Measurements from ENCODE around the gene DDX51. TPM values are rescaled to one million over a fixed set of nuclear protein-coding genes. Genes with fewer than 3 reads are reported as not detected.

Gene DDX51
- total RNA-seq, 2 experiments from 2014 or later, result 58.0 to 59.3 TPM

DNA sequence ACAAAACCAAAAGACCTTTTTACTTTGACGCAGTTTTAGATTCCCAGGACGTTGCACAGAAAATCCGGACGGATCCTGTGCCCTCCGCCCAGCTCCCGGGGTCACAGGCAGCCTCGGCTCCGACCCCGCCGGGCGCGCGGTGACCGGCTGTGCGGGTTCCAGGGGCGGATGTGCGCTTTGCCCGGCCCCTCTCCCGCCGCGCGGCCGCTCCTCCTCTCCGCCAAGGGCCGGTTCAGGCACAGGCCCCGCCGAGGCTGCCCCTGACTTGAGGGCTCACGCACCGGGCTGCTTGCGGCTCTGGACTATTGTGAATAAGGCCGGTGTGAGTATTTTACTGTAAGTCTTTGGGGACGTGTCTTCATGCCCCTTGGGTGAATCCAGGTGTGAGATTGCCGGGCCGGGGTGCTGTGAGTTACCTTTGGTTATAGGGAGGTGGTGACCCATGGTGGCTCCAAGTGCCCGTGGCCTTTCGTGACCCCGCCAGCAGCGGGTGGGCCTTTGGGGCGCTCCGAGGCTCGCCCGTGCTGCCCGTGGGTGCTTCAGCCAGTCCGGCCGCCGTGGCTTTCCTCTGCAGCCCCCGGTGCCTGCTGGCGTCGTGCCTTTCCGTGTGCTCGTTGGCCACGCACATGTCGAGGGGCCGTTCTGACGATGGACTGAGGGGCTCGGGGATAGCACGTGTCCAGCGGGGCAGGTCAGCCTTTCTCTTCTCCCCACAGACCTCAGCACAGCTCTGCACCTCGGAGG, 46.1 kb upstream of the DDX51 start:
- CTCF ChIA-PET, result interaction anchor here (1.4 kb wide), 1 partner anchor 36 kb away, joined by 5 read pairs; no protein-coding TSS in a partner anchor

DNA sequence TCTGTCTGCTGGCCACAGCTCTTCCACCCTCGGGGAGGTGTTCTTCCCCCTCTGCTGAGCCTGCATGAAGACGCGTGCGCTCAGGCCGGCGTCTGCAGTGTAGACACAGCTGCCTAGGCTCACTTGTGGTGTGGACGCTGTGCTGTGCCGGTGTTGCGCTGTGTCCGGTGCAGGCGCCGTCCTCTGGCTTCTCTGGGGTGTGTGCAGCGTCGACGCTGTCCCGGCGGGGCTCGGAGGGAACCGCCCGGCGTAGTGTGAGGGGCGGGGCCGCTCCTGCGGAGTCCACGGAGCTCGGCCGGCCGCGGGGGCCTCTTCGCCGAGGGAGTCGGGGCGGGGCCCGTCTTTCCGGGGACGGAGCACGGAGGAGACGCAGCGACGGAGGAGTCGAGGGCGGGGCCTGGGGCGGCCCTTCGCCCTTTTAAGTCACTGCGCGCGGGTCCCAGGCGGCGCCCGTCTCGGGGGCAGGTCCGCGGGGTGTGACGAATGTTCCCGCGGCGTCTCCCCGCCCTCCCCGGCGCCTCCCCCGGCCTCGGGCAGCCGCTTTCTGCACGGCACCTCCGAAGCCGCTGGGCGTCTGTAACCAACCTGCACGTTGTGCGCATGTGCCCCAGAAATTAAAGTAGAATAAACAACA, 45.4 kb upstream of the DDX51 start:
- peaks cover 55% of the 10 kb centered on the region for H3K4me1 ChIP-seq (ENCODE audit: insufficient read depth, low read length)
- H3K4me3 ChIP-seq (ENCODE audit: low read length), result peak overlapping the region; percentile 91
- peak overlapping the region; percentile 86 for H3K27ac Mint-ChIP-seq
- ATAC-seq (ENCODE audit: poor library complexity), result peak; percentile 87
- H3K36me3 ChIP-seq (ENCODE audit: insufficient read depth, low read length), result peaks cover 9% of the 10 kb centered on the region
- no peaks in the 10 kb centered on the region for H3K27me3 ChIP-seq (ENCODE audit: control insufficient read depth in 1 of 2, insufficient read depth in 2 of 2, low read length in 2 of 2)
- peaks cover 10 to 58% of the 10 kb centered on the region in 2 experiments for H3K9me3 ChIP-seq (ENCODE audit: control insufficient read depth in 1 of 2, insufficient read depth in 1 of 2, low read length in 2 of 2)
- H3K36me3 Mint-ChIP-seq (ENCODE audit: low read depth), result peaks cover 22% of the 10 kb centered on the region
- TF ChIP-seq, protein P1, sequence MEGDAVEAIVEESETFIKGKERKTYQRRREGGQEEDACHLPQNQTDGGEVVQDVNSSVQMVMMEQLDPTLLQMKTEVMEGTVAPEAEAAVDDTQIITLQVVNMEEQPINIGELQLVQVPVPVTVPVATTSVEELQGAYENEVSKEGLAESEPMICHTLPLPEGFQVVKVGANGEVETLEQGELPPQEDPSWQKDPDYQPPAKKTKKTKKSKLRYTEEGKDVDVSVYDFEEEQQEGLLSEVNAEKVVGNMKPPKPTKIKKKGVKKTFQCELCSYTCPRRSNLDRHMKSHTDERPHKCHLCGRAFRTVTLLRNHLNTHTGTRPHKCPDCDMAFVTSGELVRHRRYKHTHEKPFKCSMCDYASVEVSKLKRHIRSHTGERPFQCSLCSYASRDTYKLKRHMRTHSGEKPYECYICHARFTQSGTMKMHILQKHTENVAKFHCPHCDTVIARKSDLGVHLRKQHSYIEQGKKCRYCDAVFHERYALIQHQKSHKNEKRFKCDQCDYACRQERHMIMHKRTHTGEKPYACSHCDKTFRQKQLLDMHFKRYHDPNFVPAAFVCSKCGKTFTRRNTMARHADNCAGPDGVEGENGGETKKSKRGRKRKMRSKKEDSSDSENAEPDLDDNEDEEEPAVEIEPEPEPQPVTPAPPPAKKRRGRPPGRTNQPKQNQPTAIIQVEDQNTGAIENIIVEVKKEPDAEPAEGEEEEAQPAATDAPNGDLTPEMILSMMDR (IDR thresholded peaks at IDR 0.05), result no peak
- intact Hi-C loops (cut with DNase I, micrococcal nuclease), result loop anchor here (1.0 to 5.0 kb wide), 4 partner anchors 37 to 298 kb away; partner anchors contain the start of genes DDX51 (in 1 of the 2) and NOC4L (in 1 of the 2)
- peak; percentile 86 to 98 (median 94) for DNase-seq
- POLR2A ChIA-PET, result interaction anchor here (0.9 to 2.4 kb wide), 7 partner anchors 10 to 640 kb away, joined by 3 to 35 read pairs (median 4); no protein-coding TSS in a partner anchor
- H3K27me3 Mint-ChIP-seq, result no peaks in the 10 kb centered on the region
- CTCF ChIA-PET, result interaction anchor here (1.4 kb wide), 1 partner anchor 36 kb away, joined by 5 read pairs; no protein-coding TSS in a partner anchor
- H3K4me1 Mint-ChIP-seq (ENCODE audit: low read depth), result peaks cover 45% of the 10 kb centered on the region
- peaks cover 6% of the 10 kb centered on the region for H3K9me3 Mint-ChIP-seq
- peak overlapping the region; percentile 93 for H3K4me3 Mint-ChIP-seq
- peak overlapping the region; percentile 64 to 76 for H3K27ac ChIP-seq (ENCODE audit: low read depth in 1 of 2, low read length in 2 of 2)

More for the DNA sequence above, 46.1 kb upstream of the DDX51 start:
- Mint-ChIP-seq H3K36me3 (ENCODE audit: low read depth) (peaks cover 22% of the 10 kb centered on the region), H3K27ac (peak overlapping the region; percentile 86), H3K4me3 (peak overlapping the region; percentile 93), H3K4me1 (ENCODE audit: low read depth) (peaks cover 42% of the 10 kb centered on the region), H3K27me3 (no peaks in the 10 kb centered on the region), H3K9me3 (peaks cover 6% of the 10 kb centered on the region)
- TF ChIP-seq, protein P1 (IDR thresholded peaks at IDR 0.05), result no peak
- H3K4me1 ChIP-seq (ENCODE audit: insufficient read depth, low read length), result peaks cover 55% of the 10 kb centered on the region
- POLR2A ChIA-PET, result interaction anchor here (1.0 to 2.4 kb wide), 5 partner anchors 11 to 45 kb away, joined by 4 to 35 read pairs (median 8); no protein-coding TSS in a partner anchor
- H3K27ac ChIP-seq (ENCODE audit: low read depth in 1 of 2, low read length in 2 of 2), result peak overlapping the region; percentile 64 to 76
- intact Hi-C loops (cut with DNase I, micrococcal nuclease), result no loop called here
- DNase-seq (no peak), ATAC-seq (ENCODE audit: poor library complexity) (no peak)
- no peaks in the 10 kb centered on the region for H3K27me3 ChIP-seq (ENCODE audit: control insufficient read depth in 1 of 2, insufficient read depth in 2 of 2, low read length in 2 of 2)
- peaks cover 10 to 60% of the 10 kb centered on the region in 2 experiments for H3K9me3 ChIP-seq (ENCODE audit: control insufficient read depth in 1 of 2, insufficient read depth in 1 of 2, low read length in 2 of 2)
- peak overlapping the region; percentile 60 for H3K4me3 ChIP-seq (ENCODE audit: low read length)
- H3K36me3 ChIP-seq (ENCODE audit: insufficient read depth, low read length), result peaks cover 9% of the 10 kb centered on the region

DNA sequence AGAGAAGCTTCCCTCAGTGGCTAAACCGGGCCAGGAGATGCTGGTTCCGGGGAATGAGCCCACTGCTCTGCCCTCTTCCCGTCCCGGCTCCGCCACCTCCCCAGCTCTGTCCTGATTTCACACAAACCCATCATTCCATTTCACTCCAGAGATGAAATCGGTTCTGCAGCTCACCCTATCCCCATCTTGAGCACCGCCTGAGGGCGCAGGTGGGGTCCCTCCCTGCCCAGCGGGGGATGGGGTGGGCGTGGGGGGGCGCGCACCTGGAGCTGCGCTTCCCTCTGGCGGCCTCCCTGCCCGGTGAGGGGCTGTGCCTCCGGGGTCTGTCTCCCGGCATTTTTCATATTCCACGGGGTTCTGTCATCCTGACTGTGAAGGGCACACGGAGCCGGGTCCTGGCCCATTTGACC, 44.8 kb upstream of the DDX51 start:
- Mint-ChIP-seq H3K9me3 (peaks cover 7% of the 10 kb centered on the region), H3K4me1 (ENCODE audit: low read depth) (peaks cover 49% of the 10 kb centered on the region), H3K4me3 (peak overlapping the region; percentile 93), H3K36me3 (ENCODE audit: low read depth) (peaks cover 22% of the 10 kb centered on the region), H3K27me3 (no peaks in the 10 kb centered on the region), H3K27ac (peak overlapping the region; percentile 86)
- DNase-seq (peak in 3 of 14 experiments; percentile 15 to 49 (median 48)), ATAC-seq (ENCODE audit: poor library complexity) (no peak)
- intact Hi-C loops (cut with DNase I, micrococcal nuclease), result loop anchor here (1.0 to 5.0 kb wide), 4 partner anchors 37 to 298 kb away; partner anchors contain the start of genes DDX51 (in 1 of the 2) and NOC4L (in 1 of the 2)
- peaks cover 55% of the 10 kb centered on the region for H3K4me1 ChIP-seq (ENCODE audit: insufficient read depth, low read length)
- TF ChIP-seq, protein P1 (IDR thresholded peaks at IDR 0.05), result no peak
- H3K9me3 ChIP-seq (ENCODE audit: control insufficient read depth in 1 of 2, insufficient read depth in 1 of 2, low read length in 2 of 2), result peaks cover 9 to 55% of the 10 kb centered on the region in 2 experiments
- ChIA-PET CTCF (interaction anchor here (1.4 kb wide), 1 partner anchor 35 kb away, joined by 5 read pairs; no protein-coding TSS in a partner anchor), POLR2A (interaction anchor here (0.9 to 2.4 kb wide), 7 partner anchors 10 to 640 kb away, joined by 3 to 35 read pairs (median 4); no protein-coding TSS in a partner anchor)
- H3K36me3 ChIP-seq (ENCODE audit: insufficient read depth, low read length), result peaks cover 9% of the 10 kb centered on the region
- peak overlapping the region; percentile 59 to 62 for H3K27ac ChIP-seq (ENCODE audit: low read depth in 1 of 2, low read length in 2 of 2)
- H3K4me3 ChIP-seq (ENCODE audit: low read length), result peak overlapping the region; percentile 91
- no peaks in the 10 kb centered on the region for H3K27me3 ChIP-seq (ENCODE audit: control insufficient read depth in 1 of 2, insufficient read depth in 2 of 2, low read length in 2 of 2)
